Ascending aorta (tissue), 2 donors: Measurements from ENCODE around the gene VOPP1. TPM values are rescaled to one million over a fixed set of nuclear protein-coding genes. Genes with fewer than 3 reads are reported as not detected.

ENCODE experiments used
- DNase-seq, 2 donors: peaks; one replicate each; pipeline ENCODE4 v3.0.0-alpha.2; 2019; ENCODE audit warnings: low spot score in 2 of 2
- H3K27ac ChIP-seq, 2 donors: fragments of 200-600 bp; sonication (generic); one replicate each; pipeline ENCODE4 v1.5.1; 2016 to 2017; ENCODE audit warnings: mild to moderate bottlenecking in 1 of 2
- H3K27me3 ChIP-seq: fragments of 200-600 bp; sonication (generic); one replicate; pipeline ENCODE4 v1.5.1; 2017
- H3K36me3 ChIP-seq, 2 donors: fragments of 200-600 bp; sonication (generic); one replicate each; pipeline ENCODE4 v1.5.1; 2016
- H3K4me1 ChIP-seq, 2 donors: fragments of 200-600 bp; sonication (generic); one replicate each; pipeline ENCODE4 v1.5.1; 2016 to 2017; ENCODE audit warnings: mild to moderate bottlenecking in 1 of 2
- H3K4me3 ChIP-seq, 2 donors: fragments of 200-600 bp; sonication (generic); one replicate each; pipeline ENCODE4 v1.5.1; 2016 to 2017; ENCODE audit warnings: mild to moderate bottlenecking in 1 of 2
- H3K9me3 ChIP-seq, 2 donors: fragments of 200-600 bp; sonication (generic); one replicate each; pipeline ENCODE4 v1.5.1; 2016
- intact Hi-C: fragments of 100-400 bp; cut with DNase I; formaldehyde crosslinking; loops from one replicate; pipeline ENCODE4 v1.15.1; 2023
- total RNA-seq: library from RNA; depleted of rRNA; stranded (reverse); fragments of >200 nt; gene quantifications from one replicate; pipeline ENCODE4 v1.1.0, GENCODE V29; 2016
- TF ChIP-seq, protein P1 (sequence below), 3 experiments: fragments of 200-600 bp in 2 of 3; fragments of 450-650 bp in 1 of 3; sonication (generic) in 2 of 3; IDR thresholded peaks; one replicate each; pipeline ENCODE4 v1.5.1; 2016 to 2019; ENCODE audit warnings: antibody characterized with exemption in 3 of 3, mild to moderate bottlenecking in 1 of 3, moderate library complexity in 1 of 3

Gene VOPP1
- total RNA-seq, 1 donor from 2014 or later = 78.8 TPM

DNA sequence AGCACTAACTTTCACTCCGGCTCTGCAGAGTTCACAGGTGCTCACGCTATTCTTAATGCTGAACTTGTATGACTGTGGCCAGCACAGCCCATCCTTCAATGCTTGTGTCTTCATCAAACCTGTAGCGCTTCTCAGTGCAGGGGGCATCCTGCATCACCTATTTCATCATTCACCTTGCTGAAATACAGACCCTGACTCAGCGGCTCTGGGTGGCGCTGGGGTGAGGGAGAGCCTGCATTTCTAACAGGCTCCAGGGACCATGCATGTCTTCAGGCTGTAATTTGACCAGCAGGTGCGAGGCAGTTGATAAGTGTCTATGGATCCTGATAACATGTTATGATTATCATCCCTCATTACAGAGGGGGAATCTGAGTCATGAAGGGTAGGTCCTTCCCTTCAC lies 89.3 kb downstream of the VOPP1 start:
- intact Hi-C loops = no loop called here
- TF ChIP-seq, protein P1, sequence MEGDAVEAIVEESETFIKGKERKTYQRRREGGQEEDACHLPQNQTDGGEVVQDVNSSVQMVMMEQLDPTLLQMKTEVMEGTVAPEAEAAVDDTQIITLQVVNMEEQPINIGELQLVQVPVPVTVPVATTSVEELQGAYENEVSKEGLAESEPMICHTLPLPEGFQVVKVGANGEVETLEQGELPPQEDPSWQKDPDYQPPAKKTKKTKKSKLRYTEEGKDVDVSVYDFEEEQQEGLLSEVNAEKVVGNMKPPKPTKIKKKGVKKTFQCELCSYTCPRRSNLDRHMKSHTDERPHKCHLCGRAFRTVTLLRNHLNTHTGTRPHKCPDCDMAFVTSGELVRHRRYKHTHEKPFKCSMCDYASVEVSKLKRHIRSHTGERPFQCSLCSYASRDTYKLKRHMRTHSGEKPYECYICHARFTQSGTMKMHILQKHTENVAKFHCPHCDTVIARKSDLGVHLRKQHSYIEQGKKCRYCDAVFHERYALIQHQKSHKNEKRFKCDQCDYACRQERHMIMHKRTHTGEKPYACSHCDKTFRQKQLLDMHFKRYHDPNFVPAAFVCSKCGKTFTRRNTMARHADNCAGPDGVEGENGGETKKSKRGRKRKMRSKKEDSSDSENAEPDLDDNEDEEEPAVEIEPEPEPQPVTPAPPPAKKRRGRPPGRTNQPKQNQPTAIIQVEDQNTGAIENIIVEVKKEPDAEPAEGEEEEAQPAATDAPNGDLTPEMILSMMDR (IDR thresholded peaks at IDR 0.05) = no peak
- Histone ChIP-seq H3K27ac (no peak overlapping the region), H3K4me1 (no peaks in the 10 kb centered on the region), H3K9me3 (no peaks in the 10 kb centered on the region), H3K4me3 (no peak overlapping the region), H3K36me3 (no peaks in the 10 kb centered on the region), H3K27me3 (no peaks in the 10 kb centered on the region)
- no peak for DNase-seq

DNA sequence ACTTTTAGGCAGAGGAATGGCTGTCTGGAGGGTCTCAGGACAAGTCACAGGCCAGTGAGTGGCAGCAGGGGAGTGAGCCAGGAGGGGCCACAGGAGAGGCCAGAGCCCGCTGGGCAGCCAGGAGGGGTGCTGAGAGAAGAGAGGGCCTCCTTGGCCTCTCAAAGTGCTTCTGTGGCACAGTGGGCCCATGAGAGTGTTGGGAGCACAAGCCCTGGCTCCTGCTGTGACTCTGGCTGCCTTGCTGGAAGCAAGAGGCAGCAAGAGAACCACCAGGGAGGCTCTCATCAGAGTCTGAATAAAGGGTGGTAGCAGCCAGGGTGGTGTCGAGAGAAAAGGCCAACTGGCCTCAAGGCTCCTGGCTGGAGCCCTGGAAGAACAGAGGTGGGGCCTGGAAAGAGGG lies 91.1 kb downstream of the VOPP1 start:
- Histone ChIP-seq H3K9me3 (no peaks in the 10 kb centered on the region), H3K4me1 (no peaks in the 10 kb centered on the region), H3K36me3 (peaks cover 0 to 10% of the 10 kb centered on the region in 2 donors), H3K27me3 (no peaks in the 10 kb centered on the region), H3K4me3 (no peak overlapping the region), H3K27ac (no peak overlapping the region)
- no peak for DNase-seq
- TF ChIP-seq, protein P1 (IDR thresholded peaks at IDR 0.05) = no peak
- intact Hi-C loops = no loop called here

DNA sequence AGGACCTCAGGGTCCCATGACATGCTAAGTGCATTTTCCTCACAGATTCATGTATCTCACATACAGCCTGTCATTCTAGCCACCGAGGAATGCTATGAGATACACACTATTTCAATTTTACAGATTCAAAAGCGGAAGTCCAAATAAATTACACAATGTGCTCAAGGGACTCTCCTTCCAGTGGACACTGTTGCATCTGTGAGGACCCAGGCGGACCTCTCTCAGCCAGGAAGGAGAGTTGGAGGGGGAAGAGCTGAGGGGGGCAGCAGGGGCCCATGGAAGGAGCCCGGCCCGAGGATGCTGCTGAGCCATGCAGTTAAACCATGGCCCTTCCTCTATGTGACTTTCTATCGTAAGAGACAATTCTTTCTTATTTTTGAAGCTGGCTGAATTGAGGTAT lies 93.6 kb downstream of the VOPP1 start:
- no peak for DNase-seq
- Histone ChIP-seq H3K4me3 (no peak overlapping the region), H3K9me3 (no peaks in the 10 kb centered on the region), H3K27ac (no peak overlapping the region), H3K27me3 (no peaks in the 10 kb centered on the region), H3K4me1 (no peaks in the 10 kb centered on the region), H3K36me3 (peaks cover 3 to 21% of the 10 kb centered on the region in 2 donors)
- TF ChIP-seq, protein P1 (IDR thresholded peaks at IDR 0.05) = no peak
- intact Hi-C loops = no loop called here

DNA sequence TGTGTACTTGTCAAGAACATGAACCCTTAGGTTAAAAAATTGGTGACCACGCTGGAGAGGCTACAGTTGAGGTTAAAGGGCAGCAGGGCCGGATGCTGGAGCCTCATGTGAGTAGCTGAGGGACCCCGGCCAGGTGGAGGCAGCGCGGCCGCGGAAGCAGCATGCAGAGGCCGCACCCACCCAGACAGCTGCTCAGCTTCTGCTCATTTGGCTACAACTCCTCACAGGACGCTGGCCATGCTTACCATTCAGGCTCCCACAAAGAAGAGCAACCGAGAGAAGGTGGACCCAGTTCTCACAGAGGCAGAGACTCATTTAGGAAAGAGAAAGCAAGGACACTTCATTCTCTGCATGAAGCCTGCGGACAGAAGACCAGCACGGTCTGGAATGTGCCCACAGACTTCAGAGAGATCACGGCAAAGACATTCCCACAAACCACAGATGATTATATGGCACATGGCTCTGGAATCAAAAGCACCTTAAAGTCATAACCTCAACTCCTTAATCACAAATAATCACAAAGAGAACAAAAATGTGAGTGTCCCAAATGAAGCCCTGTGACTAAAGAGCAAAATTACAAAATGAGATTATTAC lies 94.4 kb downstream of the VOPP1 start:
- DNase-seq = no peak
- TF ChIP-seq, protein P1 (IDR thresholded peaks at IDR 0.05) = no peak
- peaks cover 3 to 29% of the 10 kb centered on the region in 2 donors for H3K36me3 ChIP-seq
- H3K4me3 ChIP-seq = no peak overlapping the region
- intact Hi-C loops = no loop called here
- no peaks in the 10 kb centered on the region for H3K4me1 ChIP-seq
- no peaks in the 10 kb centered on the region for H3K27me3 ChIP-seq
- H3K9me3 ChIP-seq = no peaks in the 10 kb centered on the region
- no peak overlapping the region for H3K27ac ChIP-seq

DNA sequence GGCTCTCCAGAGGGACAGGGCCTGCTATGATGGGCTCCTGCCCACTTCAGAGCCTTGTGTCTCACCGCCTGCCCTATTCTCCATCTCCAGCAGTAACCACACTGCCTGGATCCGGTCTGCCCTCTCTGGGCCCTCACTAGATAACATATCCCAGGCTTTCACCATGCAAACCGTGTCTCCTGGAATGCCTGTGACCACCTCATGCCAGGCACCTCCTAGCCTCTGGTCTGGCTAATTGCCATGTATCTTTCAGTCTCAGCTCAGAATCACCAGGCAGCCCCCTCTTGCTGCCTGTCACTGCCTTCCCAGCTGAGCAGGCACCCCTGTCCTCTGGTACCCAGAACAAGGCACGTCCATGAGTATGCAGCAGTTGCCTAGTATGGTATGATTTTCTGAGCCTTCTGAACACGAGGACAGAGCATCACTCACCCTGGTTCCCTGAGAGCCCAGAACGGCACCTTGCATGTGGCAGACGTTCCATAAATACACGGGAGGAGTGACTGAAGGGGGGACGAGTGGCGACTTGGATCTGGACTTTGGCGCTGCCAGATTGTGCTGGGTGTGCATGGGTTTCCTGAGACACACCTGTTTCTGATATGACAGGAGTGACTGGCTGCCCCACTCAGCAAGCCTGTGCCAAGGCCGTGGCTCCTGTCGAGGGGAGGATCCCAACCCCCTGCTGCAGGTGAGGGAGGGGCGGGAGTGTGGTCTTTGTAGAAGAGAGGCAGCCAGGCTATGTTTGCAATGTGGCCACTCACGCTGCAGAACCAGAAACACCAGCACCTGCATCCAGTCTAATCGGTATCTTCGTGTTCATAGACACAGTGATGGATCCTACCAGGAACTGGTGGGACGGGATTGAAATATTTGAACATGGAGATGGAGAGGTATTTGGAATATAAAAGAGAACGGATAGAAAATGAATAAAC lies 95.2 kb downstream of the VOPP1 start:
- intact Hi-C loops = no loop called here
- peaks cover 3 to 30% of the 10 kb centered on the region in 2 donors for H3K36me3 ChIP-seq
- H3K27ac ChIP-seq = no peak overlapping the region
- DNase-seq = no peak
- H3K9me3 ChIP-seq = no peaks in the 10 kb centered on the region
- no peak overlapping the region for H3K4me3 ChIP-seq
- TF ChIP-seq, protein P1 (IDR thresholded peaks at IDR 0.05) = no peak
- H3K4me1 ChIP-seq = no peaks in the 10 kb centered on the region
- no peaks in the 10 kb centered on the region for H3K27me3 ChIP-seq
